H9 (cell line): ENCODE data around the gene NUMA1. TPM values are rescaled to one million over a fixed set of nuclear protein-coding genes. Genes with fewer than 3 reads are reported as not detected.

ENCODE experiments used
- DNase-seq: peaks from one replicate; pipeline ENCODE4 v3.0.0-alpha.2; 2017
- H2AFZ ChIP-seq: one replicate; pipeline ENCODE4 v1.6.1; 2013; ENCODE audit warnings: mild to moderate bottlenecking, low read length, control low read depth, moderate library complexity
- H2AK5ac ChIP-seq: 2 replicates; pipeline ENCODE4 v1.6.1; 2013; ENCODE audit warnings: low read length, control low read depth, mixed read lengths; ENCODE audit not compliant: insufficient read length
- H2BK120ac ChIP-seq: one replicate; pipeline ENCODE4 v1.6.1; 2013; ENCODE audit warnings: low read depth, mild to moderate bottlenecking, low read length, control low read depth, inconsistent platforms; ENCODE audit not compliant: poor library complexity, severe bottlenecking
- H2BK12ac ChIP-seq: 2 replicates; pipeline ENCODE4 v1.6.1; 2013; ENCODE audit warnings: low read length, control low read depth, mixed read lengths, low read depth; ENCODE audit not compliant: insufficient read length
- H2BK15ac ChIP-seq: 2 replicates; pipeline ENCODE4 v1.6.1; 2013; ENCODE audit warnings: low read depth, low read length, control low read depth
- H2BK20ac ChIP-seq: one replicate; pipeline ENCODE4 v1.6.1; 2013; ENCODE audit warnings: low read depth, mild to moderate bottlenecking, low read length, control low read depth, inconsistent platforms; ENCODE audit not compliant: poor library complexity, severe bottlenecking
- H2BK5ac ChIP-seq: 2 replicates; pipeline ENCODE4 v1.6.1; 2013; ENCODE audit warnings: low read length, control low read depth, mixed read lengths; ENCODE audit not compliant: insufficient read length
- H3K14ac ChIP-seq: 2 replicates; pipeline ENCODE4 v1.6.1; 2013; ENCODE audit warnings: low read length, control low read depth; ENCODE audit not compliant: insufficient read depth
- H3K18ac ChIP-seq: 2 replicates; pipeline ENCODE4 v1.6.1; 2013; ENCODE audit warnings: low read depth, mild to moderate bottlenecking, mixed read lengths, low read length, control low read depth; ENCODE audit not compliant: insufficient read length
- H3K23ac ChIP-seq: 2 replicates; pipeline ENCODE4 v1.6.1; 2013; ENCODE audit warnings: low read length, control low read depth, mixed read lengths, low read depth; ENCODE audit not compliant: insufficient read length
- H3K23me2 ChIP-seq: 2 replicates; pipeline ENCODE4 v1.6.1; 2013; ENCODE audit warnings: low read depth, mild to moderate bottlenecking, mixed read lengths, low read length, control low read depth; ENCODE audit not compliant: insufficient read length, poor library complexity, severe bottlenecking
- H3K27ac ChIP-seq: 2 replicates; pipeline ENCODE4 v1.5.1; 2013; ENCODE audit warnings: low read length, control low read depth, mixed read lengths, low read depth; ENCODE audit not compliant: insufficient read length
- H3K27me3 ChIP-seq: 2 replicates; pipeline ENCODE4 v1.6.1; 2013; ENCODE audit warnings: low read length, control low read depth, inconsistent platforms; ENCODE audit not compliant: insufficient read depth
- H3K4ac ChIP-seq: 2 replicates; pipeline ENCODE4 v1.6.1; 2013; ENCODE audit warnings: low read depth, mild to moderate bottlenecking, control low read depth, inconsistent platforms, low read length, moderate library complexity
- H3K4me1 ChIP-seq: 2 replicates; pipeline ENCODE4 v1.6.1; 2013; ENCODE audit warnings: low read length, control low read depth, inconsistent platforms; ENCODE audit not compliant: insufficient read depth
- H3K4me2 ChIP-seq: 2 replicates; pipeline ENCODE4 v1.6.1; 2013; ENCODE audit warnings: low read length, control low read depth, mixed read lengths; ENCODE audit not compliant: insufficient read length, insufficient read depth
- H3K56ac ChIP-seq: 2 replicates; pipeline ENCODE4 v1.6.1; 2013; ENCODE audit warnings: low read depth, mild to moderate bottlenecking, mixed read lengths, low read length, control low read depth; ENCODE audit not compliant: insufficient read length
- H3K79me1 ChIP-seq: 2 replicates; pipeline ENCODE4 v1.6.1; 2013; ENCODE audit warnings: low read depth, mild to moderate bottlenecking, moderate library complexity, low read length, control low read depth, inconsistent platforms; ENCODE audit not compliant: insufficient read depth, poor library complexity, severe bottlenecking
- H3K79me2 ChIP-seq: 2 replicates; pipeline ENCODE4 v1.6.1; 2013; ENCODE audit warnings: low read length, control low read depth, inconsistent platforms; ENCODE audit not compliant: insufficient read depth
- H3K9ac ChIP-seq: 2 replicates; pipeline ENCODE4 v1.6.1; 2013; ENCODE audit warnings: low read length, control low read depth, mixed read lengths; ENCODE audit not compliant: insufficient read length; ENCODE audit errors: extremely low read depth
- H3K9me3 ChIP-seq: one replicate; pipeline ENCODE4 v1.6.1; 2013; ENCODE audit warnings: low read depth, low read length, inconsistent platforms; ENCODE audit not compliant: control insufficient read depth
- H3T11ph ChIP-seq: one replicate; pipeline ENCODE4 v1.6.1; 2013; ENCODE audit warnings: mild to moderate bottlenecking, low read length, control low read depth, inconsistent platforms
- H4K20me1 ChIP-seq: one replicate; pipeline ENCODE4 v1.6.1; 2013; ENCODE audit not compliant: control insufficient read depth, insufficient read length, insufficient read depth
- H4K5ac ChIP-seq: 2 replicates; pipeline ENCODE4 v1.6.1; 2013; ENCODE audit warnings: low read depth, mild to moderate bottlenecking, mixed read lengths, low read length, control low read depth; ENCODE audit not compliant: insufficient read length
- H4K8ac ChIP-seq: replicated peaks from 2 replicates; pipeline ENCODE4 v1.6.1; 2013; ENCODE audit warnings: low read length, control low read depth, mixed read lengths, low read depth; ENCODE audit not compliant: insufficient read length
- H4K91ac ChIP-seq: 2 replicates; pipeline ENCODE4 v1.6.1; 2013; ENCODE audit warnings: low read depth, mild to moderate bottlenecking, moderate library complexity, mixed read lengths, low read length, control low read depth; ENCODE audit not compliant: insufficient read length
- H3K27ac Mint-ChIP-seq, 3 experiments: 2 replicates in 2 of 3; 3 replicates in 1 of 3; pipeline ENCODE4 v1.8.0; 2020 to 2021; ENCODE audit warnings: mixed read lengths in 3 of 3, mild to moderate bottlenecking in 1 of 3, moderate library complexity in 1 of 3
- H3K27me3 Mint-ChIP-seq: 2 replicates; pipeline ENCODE4 v1.8.0; 2021; ENCODE audit warnings: low read depth, mild to moderate bottlenecking, moderate library complexity, mixed read lengths
- H3K36me3 Mint-ChIP-seq, 3 experiments: 2 replicates in 2 of 3; 3 replicates in 1 of 3; pipeline ENCODE4 v1.8.0; 2020 to 2021; ENCODE audit warnings: low read depth in 3 of 3, mixed read lengths in 3 of 3; ENCODE audit not compliant: insufficient read depth in 1 of 3
- H3K4me1 Mint-ChIP-seq, 2 experiments: 2 replicates each; pipeline ENCODE4 v1.8.0; 2020; ENCODE audit warnings: mixed read lengths in 2 of 2
- H3K4me3 Mint-ChIP-seq, 2 experiments: 2 replicates in 1 of 2; 3 replicates in 1 of 2; pipeline ENCODE4 v1.8.0; 2020 to 2021; ENCODE audit warnings: mild to moderate bottlenecking in 2 of 2, mixed read lengths in 2 of 2, moderate library complexity in 1 of 2
- H3K9me3 Mint-ChIP-seq, 2 experiments: 2 replicates in 1 of 2; 3 replicates in 1 of 2; pipeline ENCODE4 v1.8.0; 2020; ENCODE audit warnings: mild to moderate bottlenecking in 2 of 2, mixed read lengths in 2 of 2, moderate library complexity in 1 of 2
- CTCF ChIP-seq: fragments of 200-600 bp; sonication (generic); conservative IDR thresholded peaks from 3 replicates; pipeline ENCODE4 v1.8.0; 2021; ENCODE audit warnings: antibody characterized with exemption, mild to moderate bottlenecking
- WGBS: extraction: QIAGEN DNeasy Blood & Tissue Kit; methylation state at CpG from one replicate; pipeline ENCODE4 v1.1.7; 2013; ENCODE audit warnings: missing lambda C conversion rate, low lambda C conversion rate, mixed read lengths; ENCODE audit not compliant: insufficient read length; ENCODE audit errors: extremely low coverage; 5-methylcytosine and 5-hydroxymethylcytosine counted together
- total RNA-seq: library from RNA; stranded (reverse); gene quantifications from 2 replicates; pipeline ENCODE4 v1.2.1, GENCODE V29; 2021

Gene NUMA1
- total RNA-seq, 1 experiment from 2014 or later = 136 TPM

- Histone ChIP-seq H2AK5ac (no peak overlapping the region), H3K18ac (no peak overlapping the region), H3K4me1 (peaks cover 9% of the 10 kb centered on the region; the same call in 1 of the 2 replicates), H4K91ac (no peak overlapping the region), H3K9ac (no peak overlapping the region), H3K79me1 (peaks cover 10% of the 10 kb centered on the region), H2BK5ac (no peak overlapping the region), H3K9me3 (no peaks in the 10 kb centered on the region), H3K27ac (no peak overlapping the region), H2BK12ac (no peak overlapping the region), H3K27me3 (no peaks in the 10 kb centered on the region), H3K4me2 (no peak overlapping the region), H4K5ac (no peak overlapping the region), H4K8ac (no peak overlapping the region), H3K79me2 (peaks cover 12% of the 10 kb centered on the region; the same call in 1 of the 2 replicates), H3K4ac (no peak overlapping the region), H2BK20ac (no peak overlapping the region), H3K14ac (no peak overlapping the region), H3K56ac (no peak overlapping the region), H3K23ac (no peak overlapping the region), H3T11ph (no peak overlapping the region), H2AFZ (no peak overlapping the region), H2BK15ac (no peak overlapping the region), H2BK120ac (no peak overlapping the region), H4K20me1 (no peaks in the 10 kb centered on the region), H3K23me2 (peaks cover 8% of the 10 kb centered on the region)
- no CpG with 5 or more reads among the region's 3 CpGs for WGBS
- Mint-ChIP-seq H3K4me1 (peaks cover 6 to 7% of the 10 kb centered on the region in 2 experiments), H3K4me3 (no peak overlapping the region), H3K27ac (peak overlapping the region in 2 of 3 experiments; percentile 26 to 72; a peak in 4 of 7 replicates), H3K9me3 (no peaks in the 10 kb centered on the region), H3K36me3 (peaks cover 12 to 30% (median 28%) of the 10 kb centered on the region in 3 experiments; a peak in 6 of 7 replicates), H3K27me3 (no peaks in the 10 kb centered on the region)
- DNase-seq = no peak
- no peak for TF ChIP-seq CTCF
Observed at GRCh38 chr11:72036687-72037086, 43.7 kb downstream of the NUMA1 start.
